K562 (cell line): Measurements from ENCODE around the gene SMNDC1. TPM values are rescaled to one million over a fixed set of nuclear protein-coding genes. Genes with fewer than 3 reads are reported as not detected.

Source experiments
- ARID3A ChIP-seq: IDR thresholded peaks from 2 replicates; pipeline ENCODE4 v1.6.1; 2012; ENCODE audit warnings: low read depth, low read length, improper control_type of control experiment, borderline replicate concordance
- BRD4 ChIP-seq: fragments of 200-600 bp; sonication (generic); IDR thresholded peaks from 2 replicates; pipeline ENCODE4 v1.6.1; 2017; ENCODE audit warnings: inconsistent platforms
- CBX5 ChIP-seq: IDR thresholded peaks from 2 replicates; pipeline ENCODE4 v1.6.1; 2014; ENCODE audit warnings: low read depth, borderline replicate concordance
- DEAF1 ChIP-seq: fragments of 450-650 bp; formaldehyde crosslinking; IDR thresholded peaks from 2 replicates; pipeline ENCODE4 v1.4.0; 2020; ENCODE audit warnings: mild to moderate bottlenecking, moderate library complexity
- ERF ChIP-seq: fragments of 450-650 bp; formaldehyde crosslinking; IDR thresholded peaks from 2 replicates; pipeline ENCODE4 v1.4.0; 2020; ENCODE audit warnings: mild to moderate bottlenecking, mixed read lengths
- HMBOX1 ChIP-seq: sonication (generic); IDR thresholded peaks from 2 replicates; pipeline ENCODE4 v1.6.1; 2016
- HOXB6 ChIP-seq: fragments of 250-450 bp; sonication (Bioruptor Pico); IDR thresholded peaks from 2 replicates; pipeline ENCODE4 v1.5.1; 2022; ENCODE audit warnings: mild to moderate bottlenecking, borderline replicate concordance
- ILK ChIP-seq: fragments of 450-650 bp; IDR thresholded peaks from 2 replicates; pipeline ENCODE4 v1.6.1; 2016; ENCODE audit warnings: missing genetic modification characterization, low read depth, mild to moderate bottlenecking, missing compliant biosample characterization, moderate library complexity, borderline replicate concordance
- KDM1A ChIP-seq, 2 experiments: fragments of 450-650 bp; IDR thresholded peaks; 2 replicates each; pipeline ENCODE4 v1.6.1; 2016; ENCODE audit warnings: mild to moderate bottlenecking in 2 of 2
- MTA3 ChIP-seq: fragments of 450-650 bp; formaldehyde crosslinking; IDR thresholded peaks from 2 replicates; pipeline ENCODE4 v1.6.1; 2017; ENCODE audit warnings: mild to moderate bottlenecking, borderline replicate concordance
- NCOA6 ChIP-seq: fragments of 450-650 bp; IDR thresholded peaks from 2 replicates; pipeline ENCODE4 v1.6.1; 2017; ENCODE audit warnings: mild to moderate bottlenecking
- NFRKB ChIP-seq: fragments of 450-650 bp; IDR thresholded peaks from 2 replicates; pipeline ENCODE4 v1.6.1; 2016; ENCODE audit warnings: low read depth
- NR2C2 ChIP-seq, 2 experiments: fragments of 200-800 bp in 1 of 2; sonication (Bioruptor generic) in 1 of 2; sonication (generic) in 1 of 2; formaldehyde crosslinking in 1 of 2; IDR thresholded peaks; 2 replicates each; pipeline versions ENCODE4 v1.6.1 to v1.8.0; 2016 to 2022; ENCODE audit warnings: mild to moderate bottlenecking in 1 of 2, missing compliant biosample characterization in 1 of 2, missing genetic modification characterization in 1 of 2, missing genetic modification reagents in 1 of 2
- POLR2B ChIP-seq: fragments of 450-650 bp; IDR thresholded peaks from 2 replicates; pipeline ENCODE4 v1.6.1; 2018; ENCODE audit warnings: low read depth; ENCODE audit not compliant: partially characterized antibody
- RNF2 ChIP-seq: sonication (generic); IDR thresholded peaks from 2 replicates; pipeline ENCODE4 v1.6.1; 2016
- SNIP1 ChIP-seq: fragments of 450-650 bp; IDR thresholded peaks from 2 replicates; pipeline ENCODE4 v1.7.1; 2017; ENCODE audit warnings: low read depth, mild to moderate bottlenecking
- SOX6 ChIP-seq: fragments of 450-650 bp; IDR thresholded peaks from 2 replicates; pipeline ENCODE4 v1.6.1; 2014; ENCODE audit warnings: mild to moderate bottlenecking
- SRF ChIP-seq, 2 experiments: fragments of 250-450, 450-650 bp in 1 of 2; sonication (Bioruptor Pico) in 1 of 2; sonication (generic) in 1 of 2; formaldehyde crosslinking; IDR thresholded peaks; 2 replicates each; pipeline versions ENCODE4 v1.5.0 to v1.5.1; 2020 to 2022; ENCODE audit warnings: mild to moderate bottlenecking in 1 of 2, missing genetic modification reagents in 1 of 2
- SRSF7 ChIP-seq: fragments of 200-400 bp; formaldehyde crosslinking; optimal IDR thresholded peaks from 2 replicates; pipeline ENCODE3; 2017; ENCODE audit warnings: mild to moderate bottlenecking, low read depth, low read length
- TAF9B ChIP-seq: fragments of 450-650 bp; IDR thresholded peaks from 2 replicates; pipeline ENCODE4 v1.6.1; 2018; ENCODE audit warnings: mild to moderate bottlenecking; ENCODE audit not compliant: partially characterized antibody
- VEZF1 ChIP-seq: fragments of 200-800 bp; sonication (Bioruptor generic); IDR thresholded peaks from 2 replicates; pipeline ENCODE4 v1.6.1; 2017; ENCODE audit warnings: missing genetic modification characterization, missing compliant biosample characterization
- ZNF274 ChIP-seq: IDR thresholded peaks from 2 replicates; pipeline ENCODE4 v1.6.1; 2011; ENCODE audit warnings: low read depth, mild to moderate bottlenecking, low read length, moderate library complexity, borderline replicate concordance
- ZNF717 ChIP-seq: fragments of 250-450 bp; sonication (Bioruptor Pico); IDR thresholded peaks from 2 replicates; pipeline ENCODE4 v1.5.0; 2021
- polyA plus RNA-seq, 8 experiments: library from polyadenylated mRNA; depleted of rRNA in 4 of 8; stranded (reverse) in 5 of 8; unstranded in 3 of 8; fragments of >200 nt; fragmentation: Nextera tagmentation in 2 of 8; fragmentation: Illumina TruSeq in 1 of 8; extraction: Ambion mirVana in 2 of 8; extraction: Trizol in 1 of 8; gene quantifications; 2 replicates each; pipeline versions ENCODE4 v1.2.1 to v1.2.3, GENCODE V29; 2011 to 2014; ENCODE audit warnings: inconsistent platforms in 1 of 8, missing spikeins in 1 of 8
- total RNA-seq, 7 experiments: library from RNA; depleted of rRNA in 6 of 7; stranded (reverse); fragments of >200 nt in 6 of 7; fragmentation: Illumina TruSeq in 2 of 7; extraction: Trizol in 2 of 7; gene quantifications; 2 replicates each; pipeline versions ENCODE4 v1.2.1 to v1.2.3, GENCODE V29; 2011 to 2021; ENCODE audit warnings: low replicate concordance in 1 of 7
- TF ChIP-seq, protein P1 (sequence below): fragments of 450-650 bp; IDR thresholded peaks from 2 replicates; pipeline ENCODE4 v1.6.1; 2016; ENCODE audit warnings: low read depth, mild to moderate bottlenecking, moderate library complexity

The SMNDC1 gene
- total and polyA plus RNA-seq, 9 of the 15 experiments (the other 6 are each of a cell fraction or from before 2014, with no cell fraction given), result 6.8 to 35.8 (median 12.3) TPM

DNA sequence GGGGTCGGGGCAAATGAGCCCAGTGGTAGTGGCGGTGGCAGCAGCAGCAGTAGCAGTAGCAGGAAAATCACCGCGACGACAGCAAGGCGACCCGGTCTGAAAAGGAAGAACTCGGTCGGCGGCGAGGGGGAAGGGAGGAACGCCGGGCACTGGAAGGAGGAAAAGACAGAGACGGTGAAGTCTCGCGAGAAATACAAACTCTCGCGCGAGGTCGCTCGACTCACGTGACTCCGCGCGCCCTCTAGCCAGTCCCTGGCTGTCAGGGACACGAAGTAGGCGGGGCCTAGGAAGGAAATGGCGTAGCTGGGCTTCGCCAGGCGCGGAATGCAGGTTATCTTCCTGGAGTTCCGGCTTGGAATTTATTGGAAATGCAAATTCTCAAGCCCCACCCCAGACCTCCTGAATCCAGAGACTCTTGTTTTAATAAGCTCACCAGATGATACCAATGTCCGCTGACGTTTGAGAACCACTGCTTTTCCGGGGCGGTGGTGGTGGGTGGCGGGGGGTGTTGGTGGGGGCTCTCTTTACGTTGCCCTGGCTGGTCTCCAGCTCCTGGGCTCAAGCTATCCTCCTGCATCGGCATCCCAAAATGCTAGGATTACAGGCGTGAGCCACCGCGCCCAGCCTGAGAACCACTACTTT, at the start of gene SMNDC1 (continued):
- TF ChIP-seq VEZF1 (CRISPR knock-in tag), result peak; percentile 75
- TF ChIP-seq SRF (CRISPR knock-in tag; IDR thresholded peaks at IDR 0.05), result no peak; a peak in 1 of 4 replicates
- TF ChIP-seq POLR2B, result peak; percentile 54
- no peak for TF ChIP-seq SNIP1
- TF ChIP-seq RNF2, result no peak
- no peak for TF ChIP-seq ILK (tag)
- TF ChIP-seq ZNF274, result no peak
- TF ChIP-seq SRSF7, result no peak
- TF ChIP-seq, protein P1, sequence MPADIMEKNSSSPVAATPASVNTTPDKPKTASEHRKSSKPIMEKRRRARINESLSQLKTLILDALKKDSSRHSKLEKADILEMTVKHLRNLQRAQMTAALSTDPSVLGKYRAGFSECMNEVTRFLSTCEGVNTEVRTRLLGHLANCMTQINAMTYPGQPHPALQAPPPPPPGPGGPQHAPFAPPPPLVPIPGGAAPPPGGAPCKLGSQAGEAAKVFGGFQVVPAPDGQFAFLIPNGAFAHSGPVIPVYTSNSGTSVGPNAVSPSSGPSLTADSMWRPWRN, result no peak
- no peak for TF ChIP-seq ARID3A
- TF ChIP-seq NCOA6, result no peak
- no peak for TF ChIP-seq CBX5
- TF ChIP-seq HMBOX1, result no peak
- no peak for TF ChIP-seq SOX6
- no peak for TF ChIP-seq MTA3
- TF ChIP-seq DEAF1 (CRISPR knock-in tag), result no peak
- no peak for TF ChIP-seq NR2C2 (CRISPR knock-in tag; IDR thresholded peaks at IDR 0.05)
- TF ChIP-seq NR2C2 (tag; IDR thresholded peaks at IDR 0.05), result peak; percentile 52; the same call in 1 of the 2 replicates
- TF ChIP-seq BRD4, result no peak
- no peak for TF ChIP-seq HOXB6 (CRISPR knock-in tag)
- TF ChIP-seq KDM1A (IDR thresholded peaks at IDR 0.05), result no peak
- no peak; the same call in 1 of the 2 replicates for TF ChIP-seq NFRKB
- TF ChIP-seq ZNF717 (CRISPR knock-in tag), result no peak
- no peak for TF ChIP-seq TAF9B
- no peak for TF ChIP-seq ERF (CRISPR knock-in tag)
